Body of pancreas (tissue), 4 donors: ENCODE results near the gene FAM43B. TPM values are rescaled to one million over a fixed set of nuclear protein-coding genes. Genes with fewer than 3 reads are reported as not detected.

Source experiments
- ATAC-seq: fragments of 150-250 bp; one replicate; pipeline ENCODE4 v1.9.1; 2016
- DNase-seq, 4 donors: peaks; one replicate each; pipeline ENCODE4 v3.0.0-alpha.2; 2019
- H3K27ac ChIP-seq, 4 donors: fragments of 200-600 bp; sonication (generic); 1 replicate in 3 of 4; 2 replicates in 1 of 4; pipeline versions ENCODE4 v1.5.1 to v1.6.1; 2016 to 2019; ENCODE audit warnings: mild to moderate bottlenecking in 1 of 4, mixed read lengths in 1 of 4, moderate library complexity in 1 of 4
- H3K27me3 ChIP-seq, 2 donors: fragments of 200-600 bp; sonication (generic); one replicate each; pipeline ENCODE4 v1.6.0; 2016; ENCODE audit warnings: mild to moderate bottlenecking in 1 of 2
- H3K36me3 ChIP-seq, 2 donors: fragments of 200-600 bp; sonication (generic); replicated peaks in 1 of 2; 2 replicates each; pipeline ENCODE4 v1.5.1; 2016; ENCODE audit warnings: low read depth in 2 of 2; ENCODE audit not compliant: insufficient read depth in 1 of 2
- H3K4me1 ChIP-seq: fragments of 200-600 bp; sonication (generic); one replicate; pipeline ENCODE4 v1.6.0; 2016
- H3K4me3 ChIP-seq, 2 donors: fragments of 200-600 bp; sonication (generic); 1 replicate in 1 of 2; 2 replicates in 1 of 2; pipeline ENCODE4 v1.5.1; 2016 to 2019
- H3K9me3 ChIP-seq, 3 donors: fragments of 200-600 bp; sonication (generic); 1 replicate in 2 of 3; 2 replicates in 1 of 3; pipeline ENCODE4 v1.5.1; 2016
- POLR2A ChIP-seq, 3 donors: fragments of 450-650 bp; IDR thresholded peaks; one replicate each; pipeline ENCODE4 v1.6.1; 2016; ENCODE audit warnings: antibody characterized with exemption in 3 of 3, mild to moderate bottlenecking in 2 of 3
- WGBS, 2 donors: methylation state at CpG; one replicate each; pipeline ENCODE4 v1.1.5; 2017; 5-methylcytosine and 5-hydroxymethylcytosine counted together
- intact Hi-C: fragments of 100-400 bp; cut with DNase I; formaldehyde crosslinking; loops from one replicate; pipeline ENCODE4 v1.15.1; 2023
- total RNA-seq, 2 donors: library from RNA; depleted of rRNA; stranded (reverse); fragments of >200 nt; gene quantifications; one replicate each; pipeline ENCODE4 v1.1.0, GENCODE V29; 2016
- TF ChIP-seq, protein P1 (sequence below), 7 experiments: fragments of 450-650 bp in 4 of 7; fragments of 200-600 bp in 3 of 7; sonication (generic) in 3 of 7; IDR thresholded peaks; one replicate each; pipeline ENCODE4 v1.5.1; 2016 to 2019; ENCODE audit warnings: antibody characterized with exemption in 7 of 7

FAM43B gene
- total RNA-seq, 2 donors from 2014 or later, result 0.26 to 3.6 TPM

DNA sequence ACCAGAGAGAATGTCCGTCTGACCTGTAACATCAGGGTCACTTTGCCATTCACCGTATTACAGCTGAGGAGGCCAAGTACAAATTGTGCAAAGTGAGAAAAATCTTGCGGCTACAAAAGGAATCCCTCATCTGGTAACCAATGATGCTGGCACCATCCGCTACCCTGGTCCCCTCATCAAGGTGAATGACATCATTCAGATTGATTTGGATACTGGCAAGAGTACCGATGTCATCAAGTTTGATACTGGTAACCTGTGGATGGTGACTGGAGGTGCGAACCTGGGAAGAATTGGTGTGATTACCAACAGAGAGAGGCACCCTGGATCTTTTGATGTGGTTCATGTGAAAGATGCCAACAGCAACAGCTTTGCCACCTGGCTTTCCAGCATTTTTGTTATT is 26.1 kb upstream of the FAM43B start:
- H3K4me1 ChIP-seq, result peaks cover 6% of the 10 kb centered on the region
- no peak overlapping the region for H3K27ac ChIP-seq
- no peaks in the 10 kb centered on the region for H3K36me3 ChIP-seq
- H3K27me3 ChIP-seq, result no peaks in the 10 kb centered on the region
- no peak for DNase-seq
- intact Hi-C loops, result loop anchor here (5.0 to 10.0 kb wide), 2 partner anchors 111 to 669 kb away; no protein-coding TSS in a partner anchor
- no peak for ATAC-seq
- 50 to 65% methylated on average over 6 of the region's 6 CpGs for WGBS, 2 donors
- H3K9me3 ChIP-seq, result no peaks in the 10 kb centered on the region
- H3K4me3 ChIP-seq, result no peak overlapping the region
- no peak for TF ChIP-seq POLR2A (IDR thresholded peaks at IDR 0.05)
- TF ChIP-seq, protein P1, sequence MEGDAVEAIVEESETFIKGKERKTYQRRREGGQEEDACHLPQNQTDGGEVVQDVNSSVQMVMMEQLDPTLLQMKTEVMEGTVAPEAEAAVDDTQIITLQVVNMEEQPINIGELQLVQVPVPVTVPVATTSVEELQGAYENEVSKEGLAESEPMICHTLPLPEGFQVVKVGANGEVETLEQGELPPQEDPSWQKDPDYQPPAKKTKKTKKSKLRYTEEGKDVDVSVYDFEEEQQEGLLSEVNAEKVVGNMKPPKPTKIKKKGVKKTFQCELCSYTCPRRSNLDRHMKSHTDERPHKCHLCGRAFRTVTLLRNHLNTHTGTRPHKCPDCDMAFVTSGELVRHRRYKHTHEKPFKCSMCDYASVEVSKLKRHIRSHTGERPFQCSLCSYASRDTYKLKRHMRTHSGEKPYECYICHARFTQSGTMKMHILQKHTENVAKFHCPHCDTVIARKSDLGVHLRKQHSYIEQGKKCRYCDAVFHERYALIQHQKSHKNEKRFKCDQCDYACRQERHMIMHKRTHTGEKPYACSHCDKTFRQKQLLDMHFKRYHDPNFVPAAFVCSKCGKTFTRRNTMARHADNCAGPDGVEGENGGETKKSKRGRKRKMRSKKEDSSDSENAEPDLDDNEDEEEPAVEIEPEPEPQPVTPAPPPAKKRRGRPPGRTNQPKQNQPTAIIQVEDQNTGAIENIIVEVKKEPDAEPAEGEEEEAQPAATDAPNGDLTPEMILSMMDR (IDR thresholded peaks at IDR 0.05), result no peak

DNA sequence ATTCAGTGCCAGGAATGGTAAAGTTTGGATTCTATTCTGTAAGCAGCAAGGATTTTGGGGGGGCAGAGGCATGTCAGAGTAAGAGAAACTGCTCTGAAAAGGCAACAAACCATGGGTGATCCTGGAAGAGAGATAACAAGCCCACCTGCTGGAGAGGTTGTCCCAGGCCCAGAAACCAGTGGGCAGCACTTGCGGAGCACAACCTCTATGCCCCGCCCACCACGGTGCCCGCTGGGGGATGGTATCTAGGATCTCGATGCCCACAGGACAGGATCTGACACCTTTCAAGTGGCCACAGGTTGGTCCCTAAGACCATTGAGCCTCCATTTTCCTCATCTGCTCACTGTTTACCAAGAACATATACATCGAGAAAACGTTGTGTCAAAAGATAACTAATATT is 24.2 kb upstream of the FAM43B start:
- intact Hi-C loops, result loop anchor here (5.0 to 10.0 kb wide), 2 partner anchors 109 to 667 kb away; no protein-coding TSS in a partner anchor
- Histone ChIP-seq H3K36me3 (no peaks in the 10 kb centered on the region), H3K4me3 (no peak overlapping the region), H3K27me3 (no peaks in the 10 kb centered on the region), H3K9me3 (no peaks in the 10 kb centered on the region), H3K4me1 (no peaks in the 10 kb centered on the region), H3K27ac (no peak overlapping the region)
- TF ChIP-seq POLR2A (IDR thresholded peaks at IDR 0.05), result no peak
- TF ChIP-seq, protein P1 (IDR thresholded peaks at IDR 0.05), result no peak
- WGBS, 2 donors, result 30 to 36% methylated on average over 7 of the region's 7 CpGs
- DNase-seq (no peak), ATAC-seq (no peak)

DNA sequence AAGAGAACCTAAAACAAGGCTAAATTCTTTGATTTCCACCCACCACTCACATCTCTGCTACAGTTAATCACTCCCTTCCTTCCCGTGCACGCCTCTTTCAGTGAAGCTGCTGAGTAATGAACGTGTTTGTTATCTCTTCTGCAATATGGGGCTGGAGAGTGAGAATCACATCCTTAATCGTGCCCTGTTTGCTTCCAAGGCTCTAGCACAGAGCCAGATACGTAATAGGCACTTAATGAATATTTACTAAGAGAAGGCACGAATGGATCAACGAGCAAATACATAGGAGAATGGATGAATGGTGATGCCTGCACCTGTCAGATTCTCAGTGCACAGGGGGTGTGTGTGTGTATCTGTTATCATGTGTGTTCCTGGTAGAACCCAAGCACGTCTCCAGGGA is 22.1 kb upstream of the FAM43B start:
- no peaks in the 10 kb centered on the region for H3K9me3 ChIP-seq
- no peak overlapping the region for H3K4me3 ChIP-seq
- H3K27ac ChIP-seq, result no peak overlapping the region
- no peaks in the 10 kb centered on the region for H3K4me1 ChIP-seq
- DNase-seq, result no peak
- WGBS, 2 donors, result 7 to 13% methylated on average over 8 of the region's 8 CpGs
- ATAC-seq, result no peak
- no peaks in the 10 kb centered on the region for H3K36me3 ChIP-seq
- H3K27me3 ChIP-seq, result no peaks in the 10 kb centered on the region
- intact Hi-C loops, result no loop called here
- no peak for TF ChIP-seq POLR2A (IDR thresholded peaks at IDR 0.05)
- TF ChIP-seq, protein P1 (IDR thresholded peaks at IDR 0.05), result no peak

DNA sequence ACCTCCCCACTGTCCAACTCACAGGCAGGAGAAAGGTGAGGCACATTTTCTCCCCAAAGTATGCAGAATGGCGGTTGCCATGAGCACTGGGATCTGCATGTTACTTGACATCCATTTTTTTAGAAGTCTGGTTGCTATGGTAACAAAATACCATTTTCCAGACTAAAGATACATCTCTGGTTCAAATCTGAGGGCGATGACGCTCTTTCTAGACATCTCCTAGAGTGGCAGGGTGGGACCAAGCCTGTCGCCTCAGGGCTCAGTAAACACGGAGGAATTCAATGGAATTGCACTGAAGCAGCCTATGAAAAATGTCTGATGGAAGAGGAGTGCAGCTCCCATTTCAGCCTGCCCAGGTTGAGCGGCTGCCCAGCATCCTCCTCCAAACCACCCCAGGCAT is 21.5 kb upstream of the FAM43B start:
- Histone ChIP-seq H3K27ac (no peak overlapping the region), H3K36me3 (no peaks in the 10 kb centered on the region), H3K27me3 (no peaks in the 10 kb centered on the region), H3K9me3 (no peaks in the 10 kb centered on the region), H3K4me1 (no peaks in the 10 kb centered on the region), H3K4me3 (no peak overlapping the region)
- ATAC-seq (no peak), DNase-seq (no peak)
- whole genome bisulfite sequencing, 2 donors, result 49% methylated on average over 6 of the region's 6 CpGs
- intact Hi-C loops, result no loop called here
- TF ChIP-seq POLR2A (IDR thresholded peaks at IDR 0.05), result no peak
- TF ChIP-seq, protein P1 (IDR thresholded peaks at IDR 0.05), result no peak

DNA sequence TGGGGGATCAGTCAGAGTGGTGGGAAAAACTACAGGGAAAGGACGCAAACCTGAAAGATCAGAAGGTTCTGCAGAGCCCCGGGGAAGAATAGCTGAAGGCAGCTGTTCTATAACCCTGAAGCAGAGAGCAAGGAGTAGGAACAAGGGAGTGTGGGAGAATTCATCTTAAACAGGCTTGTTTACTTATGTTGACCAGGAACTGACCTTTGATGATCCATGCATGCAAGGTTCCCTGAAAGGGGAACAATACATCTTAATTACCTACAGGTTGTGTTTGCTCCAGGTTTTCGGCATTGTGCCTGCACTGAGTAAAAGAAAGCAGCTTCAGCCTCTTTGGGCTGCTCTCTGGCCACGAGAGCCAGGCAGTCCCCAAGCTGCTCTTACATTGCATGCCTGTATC is 18.7 kb upstream of the FAM43B start:
- Histone ChIP-seq H3K27me3 (no peaks in the 10 kb centered on the region), H3K4me1 (no peaks in the 10 kb centered on the region), H3K27ac (no peak overlapping the region), H3K36me3 (no peaks in the 10 kb centered on the region), H3K9me3 (no peaks in the 10 kb centered on the region), H3K4me3 (no peak overlapping the region)
- no peak for ATAC-seq
- WGBS, 2 donors, result 49 to 53% methylated on average over 4 of the region's 4 CpGs
- no peak for DNase-seq
- intact Hi-C loops, result no loop called here
- TF ChIP-seq, protein P1 (IDR thresholded peaks at IDR 0.05), result no peak
- no peak for TF ChIP-seq POLR2A (IDR thresholded peaks at IDR 0.05)
